SK-N-SH treated with all-trans-retinoic acid at 6 μM for 48 hours (cell line): ENCODE results near the gene KIF2C.

Experiments
- ARNTL ChIP-seq: fragments of 450-650 bp; formaldehyde crosslinking; IDR thresholded peaks from 2 replicates; pipeline ENCODE4 v1.5.0; 2020; ENCODE audit warnings: low read depth, mild to moderate bottlenecking, moderate library complexity, borderline replicate concordance
- BACH2 ChIP-seq: fragments of 250-450 bp; sonication (Bioruptor Pico); IDR thresholded peaks from 2 replicates; pipeline ENCODE4 v1.9.0; 2021; ENCODE audit warnings: mild to moderate bottlenecking, borderline replicate concordance
- CSDC2 ChIP-seq: fragments of 250-450 bp; sonication (Bioruptor Pico); IDR thresholded peaks from 2 replicates; pipeline ENCODE4 v1.5.0; 2020; ENCODE audit warnings: mild to moderate bottlenecking, moderate library complexity
- GLIS3 ChIP-seq: fragments of 250-450 bp; sonication (Bioruptor Pico); IDR thresholded peaks from 2 replicates; pipeline ENCODE4 v1.5.0; 2020; ENCODE audit warnings: mild to moderate bottlenecking, moderate library complexity
- ISL1 ChIP-seq: fragments of 250-450 bp; sonication (Bioruptor Pico); IDR thresholded peaks from 2 replicates; pipeline ENCODE4 v2.1.2; 2022; ENCODE audit warnings: mild to moderate bottlenecking, moderate library complexity
- SNAI2 ChIP-seq: fragments of 250-450 bp; sonication (Bioruptor Pico); IDR thresholded peaks from 2 replicates; pipeline ENCODE4 v1.5.0; 2020; ENCODE audit warnings: mild to moderate bottlenecking, moderate library complexity
- TCF4 ChIP-seq: fragments of 250-450 bp; sonication (Bioruptor Pico); IDR thresholded peaks from 2 replicates; pipeline ENCODE4 v1.8.0; 2021; ENCODE audit warnings: mild to moderate bottlenecking, moderate library complexity, borderline replicate concordance
- ZC3H10 ChIP-seq: fragments of 250-450 bp; sonication (Bioruptor Pico); IDR thresholded peaks from 2 replicates; pipeline ENCODE4 v1.5.1; 2021; ENCODE audit warnings: mild to moderate bottlenecking, moderate library complexity
- ZFP3 ChIP-seq: fragments of 250-450 bp; sonication (Bioruptor Pico); IDR thresholded peaks from 2 replicates; pipeline ENCODE4 v1.5.0; 2020; ENCODE audit warnings: mild to moderate bottlenecking, moderate library complexity
- ZNF565 ChIP-seq: fragments of 450-650 bp; formaldehyde crosslinking; conservative IDR thresholded peaks from 2 replicates; pipeline ENCODE4 v1.5.0; 2020; ENCODE audit warnings: low read depth, mild to moderate bottlenecking, moderate library complexity
- ZNF70 ChIP-seq: fragments of 450-650 bp; formaldehyde crosslinking; IDR thresholded peaks from 2 replicates; pipeline ENCODE4 v1.5.0; 2020; ENCODE audit warnings: mild to moderate bottlenecking, moderate library complexity
- TF ChIP-seq, protein P1 (sequence below): fragments of 250-450 bp; sonication (Bioruptor Pico); IDR thresholded peaks from 2 replicates; pipeline ENCODE4 v1.8.0; 2020; ENCODE audit warnings: mild to moderate bottlenecking, moderate library complexity, borderline replicate concordance
- TF ChIP-seq, protein P2 (sequence below): fragments of 250-450 bp; sonication (Bioruptor Pico); IDR thresholded peaks from 2 replicates; pipeline ENCODE4 v1.8.0; 2021; ENCODE audit warnings: low read depth, mild to moderate bottlenecking, moderate library complexity, borderline replicate concordance
- TF ChIP-seq, protein P3 (sequence below): fragments of 250-450 bp; sonication (Bioruptor Pico); IDR thresholded peaks from 2 replicates; pipeline ENCODE4 v1.5.1; 2020; ENCODE audit warnings: low read depth, mild to moderate bottlenecking, moderate library complexity

DNA sequence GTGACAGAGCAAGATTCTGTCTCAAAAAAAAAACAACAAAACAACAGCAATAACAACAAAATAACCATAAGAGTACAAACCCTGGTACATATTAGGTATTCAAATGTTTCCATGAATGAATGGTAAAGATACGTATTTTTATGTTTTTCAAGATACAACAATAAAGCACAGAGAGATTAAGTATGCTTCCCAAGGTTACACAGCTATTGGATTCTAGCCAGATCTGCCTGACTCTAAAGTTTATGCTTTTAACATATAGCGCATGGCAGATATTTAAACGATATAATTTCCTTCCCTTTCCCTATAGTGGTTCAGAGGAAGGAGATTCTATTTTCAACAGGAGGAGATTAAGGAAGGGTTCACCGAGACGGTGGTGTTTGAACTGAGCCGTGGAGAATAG is 34.2 kb upstream of the KIF2C start:
- TF ChIP-seq, protein P1, sequence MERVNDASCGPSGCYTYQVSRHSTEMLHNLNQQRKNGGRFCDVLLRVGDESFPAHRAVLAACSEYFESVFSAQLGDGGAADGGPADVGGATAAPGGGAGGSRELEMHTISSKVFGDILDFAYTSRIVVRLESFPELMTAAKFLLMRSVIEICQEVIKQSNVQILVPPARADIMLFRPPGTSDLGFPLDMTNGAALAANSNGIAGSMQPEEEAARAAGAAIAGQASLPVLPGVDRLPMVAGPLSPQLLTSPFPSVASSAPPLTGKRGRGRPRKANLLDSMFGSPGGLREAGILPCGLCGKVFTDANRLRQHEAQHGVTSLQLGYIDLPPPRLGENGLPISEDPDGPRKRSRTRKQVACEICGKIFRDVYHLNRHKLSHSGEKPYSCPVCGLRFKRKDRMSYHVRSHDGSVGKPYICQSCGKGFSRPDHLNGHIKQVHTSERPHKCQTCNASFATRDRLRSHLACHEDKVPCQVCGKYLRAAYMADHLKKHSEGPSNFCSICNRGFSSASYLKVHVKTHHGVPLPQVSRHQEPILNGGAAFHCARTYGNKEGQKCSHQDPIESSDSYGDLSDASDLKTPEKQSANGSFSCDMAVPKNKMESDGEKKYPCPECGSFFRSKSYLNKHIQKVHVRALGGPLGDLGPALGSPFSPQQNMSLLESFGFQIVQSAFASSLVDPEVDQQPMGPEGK (CRISPR knock-in tag) = no peak
- TF ChIP-seq ISL1 (CRISPR knock-in tag) (no peak), ARNTL (no peak), ZNF565 (no peak), GLIS3 (CRISPR knock-in tag) (no peak), ZC3H10 (CRISPR knock-in tag) (no peak), SNAI2 (CRISPR knock-in tag) (no peak), ZNF70 (no peak), TCF4 (CRISPR knock-in tag) (no peak), BACH2 (CRISPR knock-in tag) (no peak), ZFP3 (CRISPR knock-in tag) (no peak), CSDC2 (no peak)
- TF ChIP-seq, protein P2, sequence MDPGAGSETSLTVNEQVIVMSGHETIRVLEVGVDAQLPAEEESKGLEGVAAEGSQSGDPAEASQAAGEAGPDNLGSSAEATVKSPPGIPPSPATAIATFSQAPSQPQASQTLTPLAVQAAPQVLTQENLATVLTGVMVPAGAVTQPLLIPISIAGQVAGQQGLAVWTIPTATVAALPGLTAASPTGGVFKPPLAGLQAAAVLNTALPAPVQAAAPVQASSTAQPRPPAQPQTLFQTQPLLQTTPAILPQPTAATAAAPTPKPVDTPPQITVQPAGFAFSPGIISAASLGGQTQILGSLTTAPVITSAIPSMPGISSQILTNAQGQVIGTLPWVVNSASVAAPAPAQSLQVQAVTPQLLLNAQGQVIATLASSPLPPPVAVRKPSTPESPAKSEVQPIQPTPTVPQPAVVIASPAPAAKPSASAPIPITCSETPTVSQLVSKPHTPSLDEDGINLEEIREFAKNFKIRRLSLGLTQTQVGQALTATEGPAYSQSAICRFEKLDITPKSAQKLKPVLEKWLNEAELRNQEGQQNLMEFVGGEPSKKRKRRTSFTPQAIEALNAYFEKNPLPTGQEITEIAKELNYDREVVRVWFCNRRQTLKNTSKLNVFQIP (CRISPR knock-in tag) = no peak
- TF ChIP-seq, protein P3, sequence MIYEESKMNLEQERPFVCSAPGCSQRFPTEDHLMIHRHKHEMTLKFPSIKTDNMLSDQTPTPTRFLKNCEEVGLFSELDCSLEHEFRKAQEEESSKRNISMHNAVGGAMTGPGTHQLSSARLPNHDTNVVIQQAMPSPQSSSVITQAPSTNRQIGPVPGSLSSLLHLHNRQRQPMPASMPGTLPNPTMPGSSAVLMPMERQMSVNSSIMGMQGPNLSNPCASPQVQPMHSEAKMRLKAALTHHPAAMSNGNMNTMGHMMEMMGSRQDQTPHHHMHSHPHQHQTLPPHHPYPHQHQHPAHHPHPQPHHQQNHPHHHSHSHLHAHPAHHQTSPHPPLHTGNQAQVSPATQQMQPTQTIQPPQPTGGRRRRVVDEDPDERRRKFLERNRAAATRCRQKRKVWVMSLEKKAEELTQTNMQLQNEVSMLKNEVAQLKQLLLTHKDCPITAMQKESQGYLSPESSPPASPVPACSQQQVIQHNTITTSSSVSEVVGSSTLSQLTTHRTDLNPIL (CRISPR knock-in tag) = no peak
